SH-SY5Y (cell line): ENCODE results near the gene GCLC.

ENCODE experiments used
- GATA2 ChIP-seq: IDR thresholded peaks from 2 replicates; pipeline ENCODE4 v1.6.1; 2011; ENCODE audit warnings: mild to moderate bottlenecking, low read depth, low read length
- GATA3 ChIP-seq: IDR thresholded peaks from 2 replicates; pipeline ENCODE4 v1.6.1; 2011; ENCODE audit warnings: low read depth, mild to moderate bottlenecking, low read length, moderate library complexity

DNA sequence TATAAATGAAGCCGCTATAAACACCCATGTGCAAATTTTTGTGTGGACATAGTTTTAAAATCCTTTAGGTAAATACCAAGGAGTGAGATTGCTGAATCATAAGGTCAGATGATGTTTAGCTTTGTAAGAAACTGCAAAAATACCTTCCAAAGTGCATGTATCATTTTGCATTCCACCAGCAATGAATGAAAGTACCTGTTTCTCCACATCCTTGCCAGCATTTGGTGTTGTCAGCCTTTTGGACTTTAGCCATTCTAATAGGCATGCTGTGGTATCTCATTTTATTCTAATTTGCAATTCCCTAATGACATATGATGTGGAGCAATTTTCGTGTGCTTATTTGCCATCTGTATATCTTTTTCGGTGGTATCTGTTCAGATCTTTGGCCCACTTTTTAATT, 93.7 kb downstream of the GCLC start:
- no peak for TF ChIP-seq GATA2
- no peak for TF ChIP-seq GATA3
